ENCODE results near the gene RNF187. TPM values are rescaled to one million over a fixed set of nuclear protein-coding genes. Genes with fewer than 3 reads are reported as not detected.
A peak's percentile ranks its signal among the peaks of the same experiment; 100 is the strongest.

The RNF187 gene
- 96.3 TPM for total RNA-seq

DNA sequence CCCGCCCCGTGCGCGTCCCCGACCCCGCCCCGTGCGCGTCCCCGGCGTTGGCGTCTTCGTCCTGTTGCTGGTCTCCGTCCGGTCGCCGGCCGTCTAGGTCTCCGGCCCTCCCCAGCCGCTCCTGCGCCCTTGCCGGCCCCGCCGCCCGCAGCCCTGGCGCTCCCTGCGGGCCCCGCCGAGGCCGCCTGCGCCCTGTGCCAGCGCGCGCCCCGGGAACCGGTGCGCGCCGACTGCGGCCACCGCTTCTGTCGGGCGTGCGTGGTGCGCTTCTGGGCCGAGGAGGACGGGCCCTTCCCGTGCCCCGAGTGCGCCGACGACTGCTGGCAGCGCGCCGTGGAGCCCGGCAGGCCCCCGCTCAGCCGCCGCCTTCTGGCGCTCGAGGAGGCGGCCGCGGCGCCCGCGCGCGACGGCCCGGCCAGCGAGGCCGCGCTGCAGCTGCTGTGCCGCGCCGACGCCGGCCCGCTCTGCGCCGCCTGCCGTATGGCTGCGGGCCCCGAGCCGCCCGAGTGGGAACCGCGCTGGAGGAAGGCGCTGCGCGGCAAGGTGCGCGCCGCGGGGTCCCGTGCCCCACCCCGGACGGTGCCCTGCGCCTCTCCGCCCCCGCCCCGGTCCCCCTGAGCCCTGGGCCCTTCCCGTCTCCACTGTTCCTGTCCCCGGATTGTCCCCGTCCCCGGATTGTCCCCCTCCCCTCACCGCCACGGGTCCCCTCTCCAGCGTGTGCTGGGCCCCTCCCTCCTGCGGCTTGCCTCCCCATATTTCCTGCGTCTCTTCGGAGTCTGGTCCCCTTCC, at the start of gene RNF187:
Gene RNF187, plus strand, starts transcription at position 47 of the 789 bp plus-strand sequence.
- peak; percentile 95 for DNase-seq (ENCODE audit: low spot score)
- intact Hi-C loops (cut with DNase I) = no loop called here
- ATAC-seq = peak; percentile 96

GRCh38 chr1:228437424-228437962, 49.7 kb upstream of the RNF187 start:
- intact Hi-C loops (cut with DNase I) = no loop called here
- DNase-seq (ENCODE audit: low spot score) = peak; percentile 21
- ATAC-seq = no peak

GRCh38 chr1:228438266-228438665, 48.9 kb upstream of the RNF187 start:
- ATAC-seq = no peak
- intact Hi-C loops (cut with DNase I) = no loop called here
- no peak for DNase-seq (ENCODE audit: low spot score)

DNA sequence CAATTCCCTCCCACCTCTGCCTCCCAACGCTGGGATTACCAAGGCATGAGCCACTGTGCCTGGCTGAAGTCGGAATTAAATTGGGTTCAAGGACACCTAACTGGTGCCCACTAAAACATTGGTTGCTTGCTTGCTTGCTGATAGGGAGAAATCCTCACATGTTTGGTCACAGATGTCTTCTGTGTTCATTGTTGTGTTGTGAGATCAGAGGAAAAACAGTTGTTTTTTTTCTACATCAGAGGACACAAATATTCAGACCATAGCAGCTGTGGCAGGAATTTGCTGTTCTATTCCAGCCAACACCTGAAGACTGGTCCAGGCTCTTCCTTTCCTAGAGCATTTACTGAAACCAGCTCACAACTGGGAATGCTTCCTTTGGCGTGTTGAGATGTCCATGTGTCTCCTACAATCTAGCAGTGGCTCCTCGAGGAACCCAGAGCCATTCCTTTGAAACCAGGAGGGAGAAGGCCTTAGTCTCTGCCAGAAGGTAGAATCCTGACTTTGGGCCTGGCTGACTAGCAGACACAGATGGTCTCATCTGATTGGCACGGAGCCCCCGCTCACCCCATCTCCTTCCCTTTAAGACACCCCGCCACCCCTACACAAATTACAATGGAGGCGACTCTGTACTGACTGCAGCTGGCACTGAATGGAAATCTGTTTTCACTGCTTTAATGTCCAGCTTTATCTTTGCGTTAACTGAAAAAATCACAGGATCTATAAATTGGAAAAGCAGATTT, 46.3 kb upstream of the RNF187 start:
- no peak for ATAC-seq
- intact Hi-C loops (cut with DNase I) = no loop called here
- peak; percentile 21 for DNase-seq (ENCODE audit: low spot score)

- intact Hi-C loops (cut with DNase I) = no loop called here
- ATAC-seq (no peak), DNase-seq (ENCODE audit: low spot score) (no peak)
Observed at GRCh38 chr1:228443395-228443794, 43.8 kb upstream of the RNF187 start.

- ATAC-seq (no peak), DNase-seq (ENCODE audit: low spot score) (no peak)
- intact Hi-C loops (cut with DNase I) = no loop called here
Observed at GRCh38 chr1:228445490-228445842, 41.7 kb upstream of the RNF187 start.

- peak; percentile 78 for ATAC-seq
- intact Hi-C loops (cut with DNase I) = no loop called here
- peak; percentile 59 for DNase-seq (ENCODE audit: low spot score)
Observed at GRCh38 chr1:228445843-228446650, 41.1 kb upstream of the RNF187 start.

- no peak for ATAC-seq
- DNase-seq (ENCODE audit: low spot score) = peak; percentile 42
- intact Hi-C loops (cut with DNase I) = no loop called here
Observed at GRCh38 chr1:228446852-228447251, 40.3 kb upstream of the RNF187 start.

- no peak for ATAC-seq
- intact Hi-C loops (cut with DNase I) = no loop called here
- no peak for DNase-seq (ENCODE audit: low spot score)
Observed at GRCh38 chr1:228448372-228448771, 38.8 kb upstream of the RNF187 start.

DNA sequence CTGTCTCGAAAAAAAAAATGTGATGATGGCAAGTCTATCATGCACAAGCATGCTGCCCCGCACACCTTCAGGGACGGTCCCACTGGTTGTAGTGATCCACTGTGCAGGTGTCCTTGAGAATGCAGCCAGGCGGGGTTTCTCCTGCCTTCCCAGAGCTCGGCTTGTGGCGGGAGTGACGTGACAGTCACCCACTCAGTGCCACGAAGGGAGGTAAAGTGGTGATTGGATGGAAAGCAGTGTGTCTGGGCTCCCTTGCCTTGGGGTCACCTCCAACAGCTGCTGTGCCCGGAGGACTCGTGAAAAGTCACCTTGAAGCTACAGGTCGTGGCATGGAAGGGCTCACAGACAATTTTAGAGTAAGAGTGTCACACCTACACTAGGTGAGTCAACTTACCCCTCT, 37.0 kb upstream of the RNF187 start:
- no peak for DNase-seq (ENCODE audit: low spot score)
- intact Hi-C loops (cut with DNase I) = no loop called here
- ATAC-seq = no peak

- ATAC-seq (peak; percentile 19), DNase-seq (ENCODE audit: low spot score) (peak; percentile 57)
- intact Hi-C loops (cut with DNase I) = no loop called here
Observed at GRCh38 chr1:228452194-228453021, 34.8 kb upstream of the RNF187 start.

- ATAC-seq (no peak), DNase-seq (ENCODE audit: low spot score) (no peak)
- intact Hi-C loops (cut with DNase I) = no loop called here
Observed at GRCh38 chr1:228453022-228453560, 34.1 kb upstream of the RNF187 start.

GRCh38 chr1:228453614-228454013, 33.6 kb upstream of the RNF187 start:
- intact Hi-C loops (cut with DNase I) = no loop called here
- ATAC-seq = no peak
- no peak for DNase-seq (ENCODE audit: low spot score)

- DNase-seq (ENCODE audit: low spot score) = no peak
Observed at GRCh38 chr1:228454238-228454637, 32.9 kb upstream of the RNF187 start.

DNA sequence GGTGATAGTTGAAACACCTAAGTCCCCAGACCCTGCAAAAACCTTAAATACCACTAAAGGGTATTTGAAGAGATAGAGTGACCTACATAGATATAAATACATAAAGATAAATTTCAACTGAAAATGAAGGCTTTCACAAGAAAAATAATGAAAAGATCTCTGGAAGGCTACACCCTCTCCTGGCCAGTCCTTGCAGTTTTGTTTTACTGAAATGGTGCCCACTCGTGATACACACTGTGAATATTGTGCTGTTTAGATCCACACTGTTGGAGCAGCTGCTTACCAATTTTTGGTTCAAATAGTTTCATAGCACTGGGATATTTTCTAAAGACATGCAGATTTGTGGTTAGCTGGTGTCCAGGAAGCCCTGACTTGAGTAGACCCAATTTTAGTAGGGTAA, 31.5 kb upstream of the RNF187 start:
- intact Hi-C loops (cut with DNase I) = no loop called here

More at GRCh38 chr1:228454238-228454637, 32.9 kb upstream of the RNF187 start:
- no peak for ATAC-seq
- intact Hi-C loops (cut with DNase I) = no loop called here

GRCh38 chr1:228456252-228457016, 30.7 kb upstream of the RNF187 start:
- DNase-seq (ENCODE audit: low spot score) (no peak), ATAC-seq (no peak)
- intact Hi-C loops (cut with DNase I) = no loop called here

More for the DNA sequence above, 31.5 kb upstream of the RNF187 start:
- no peak for ATAC-seq
- no peak for DNase-seq (ENCODE audit: low spot score)

DNA sequence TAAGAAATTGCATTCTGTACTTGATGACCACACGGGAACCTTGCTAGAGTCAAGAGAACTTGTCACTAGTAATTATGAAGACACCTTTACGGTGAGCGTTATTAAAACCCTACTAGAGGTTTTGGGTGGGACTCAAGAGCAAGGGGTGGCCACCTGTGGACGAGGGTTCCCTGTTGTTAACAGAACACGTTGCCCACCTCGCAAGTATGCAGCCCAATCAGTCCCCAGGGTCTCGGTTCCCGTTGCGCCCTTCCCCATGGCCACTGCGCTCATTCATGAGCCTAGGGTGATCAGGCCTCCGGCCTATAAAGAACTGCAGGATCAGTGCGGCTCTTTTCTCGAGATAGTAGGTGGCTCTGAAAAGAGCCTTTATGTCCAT, 30.2 kb upstream of the RNF187 start:
- intact Hi-C loops (cut with DNase I) = no loop called here
- ATAC-seq = peak; percentile 5
- no peak for DNase-seq (ENCODE audit: low spot score)

Data from sciatic nerve (tissue), 2 donors.